ENCODE measurements around the gene DMBT1.

Gene DMBT1

DNA sequence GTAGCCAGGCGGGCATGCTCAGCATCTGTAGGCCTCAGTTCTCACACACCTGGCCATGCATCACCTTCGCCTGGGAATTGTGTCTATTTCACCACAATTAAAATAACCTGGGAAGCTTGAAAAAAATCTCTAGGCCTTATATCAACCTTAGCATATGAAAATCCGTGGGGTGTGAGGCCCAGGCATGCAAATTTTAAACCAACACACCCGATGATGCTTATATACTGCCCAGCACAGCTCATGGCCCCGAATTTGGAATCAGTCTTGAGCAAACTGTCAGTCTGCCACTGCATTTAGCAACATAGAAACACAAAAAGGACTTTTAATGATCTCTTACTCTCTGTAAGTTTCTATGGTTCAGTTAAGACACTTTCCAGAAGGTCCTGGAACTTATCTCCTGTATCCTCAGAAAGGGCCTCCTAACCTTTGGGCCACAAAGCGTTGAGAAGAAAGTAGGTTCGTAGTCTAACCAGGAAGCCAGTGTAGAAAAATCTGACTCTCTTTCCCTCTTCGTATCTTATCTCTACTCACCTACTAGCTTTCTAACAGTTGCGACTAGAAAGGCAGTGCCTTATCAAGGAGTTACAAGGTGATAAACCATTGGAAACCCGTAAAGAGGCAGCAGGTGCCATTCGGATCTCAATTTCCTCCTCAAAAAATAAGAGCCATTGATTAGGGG is 12.0 kb upstream of the DMBT1 start:
- no peak for DNase-seq (ENCODE audit: low read depth)

DNA sequence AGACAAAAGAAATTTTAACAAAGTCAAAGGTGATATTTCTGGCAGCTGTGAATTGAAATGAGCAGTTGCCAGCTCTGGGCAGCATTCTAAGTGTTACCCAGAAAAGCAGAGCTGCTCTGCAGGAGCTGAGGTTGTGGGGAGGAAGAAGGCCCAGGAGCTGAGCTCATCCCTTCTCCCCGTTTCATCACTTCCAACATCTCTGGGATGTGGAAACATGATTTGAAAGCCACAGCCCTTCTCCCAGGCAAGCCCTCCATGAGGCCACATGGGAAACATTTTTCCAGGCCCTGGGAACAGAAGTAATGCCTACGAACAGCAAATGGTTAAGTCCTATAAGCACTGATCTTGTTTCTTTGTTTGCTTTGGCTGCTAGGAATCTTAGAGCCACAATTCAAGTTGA is 10.9 kb upstream of the DMBT1 start:
- DNase-seq (ENCODE audit: low read depth): no peak

DNA sequence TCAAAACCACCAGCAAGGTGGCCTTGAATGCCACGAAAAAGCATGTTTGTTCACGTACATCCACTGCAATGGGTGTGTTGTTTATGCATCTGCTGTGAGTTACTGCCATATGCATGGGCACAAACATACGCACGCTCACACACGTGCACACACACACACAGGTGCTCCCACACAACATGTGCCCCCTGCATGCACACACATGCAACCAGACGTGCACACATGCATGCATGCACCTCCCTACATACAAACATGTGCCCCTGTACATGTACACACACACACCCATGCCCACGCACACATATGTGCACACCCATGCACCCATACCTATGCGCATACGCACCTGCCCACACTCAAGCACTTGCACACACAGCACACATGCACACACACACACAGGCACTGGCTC is 10.1 kb upstream of the DMBT1 start:
- DNase-seq (ENCODE audit: low read depth): no peak

- no peak for DNase-seq (ENCODE audit: low read depth)
Observed at GRCh38 chr10:122550983-122551382, 9.6 kb upstream of the DMBT1 start.

GRCh38 chr10:122551450-122551849 is 9.1 kb upstream of the DMBT1 start:
- DNase-seq (ENCODE audit: low read depth): no peak

DNA sequence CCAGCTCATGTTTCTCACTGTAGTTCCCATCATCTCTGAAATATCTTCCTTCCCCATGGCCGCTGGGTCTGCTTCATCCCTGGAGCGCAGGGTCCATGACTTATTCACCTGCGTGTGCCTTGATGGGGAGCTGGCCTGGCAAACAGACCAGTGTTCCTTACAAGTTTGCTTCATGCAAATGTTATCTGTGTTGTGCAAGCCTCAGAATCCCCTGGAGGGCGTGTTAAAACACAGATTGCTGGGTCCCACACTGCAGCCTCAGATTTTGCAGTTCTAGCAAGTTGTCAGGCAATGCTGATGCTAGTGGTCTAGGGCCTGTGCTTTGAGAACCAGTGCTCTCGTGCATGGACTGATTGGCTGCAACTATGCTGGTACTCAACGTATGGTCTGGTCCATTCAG is 7.2 kb upstream of the DMBT1 start:
- no peak for DNase-seq (ENCODE audit: low read depth)

- DNase-seq (ENCODE audit: low read depth): no peak
Observed at GRCh38 chr10:122554131-122555036, 6.2 kb upstream of the DMBT1 start.

DNA sequence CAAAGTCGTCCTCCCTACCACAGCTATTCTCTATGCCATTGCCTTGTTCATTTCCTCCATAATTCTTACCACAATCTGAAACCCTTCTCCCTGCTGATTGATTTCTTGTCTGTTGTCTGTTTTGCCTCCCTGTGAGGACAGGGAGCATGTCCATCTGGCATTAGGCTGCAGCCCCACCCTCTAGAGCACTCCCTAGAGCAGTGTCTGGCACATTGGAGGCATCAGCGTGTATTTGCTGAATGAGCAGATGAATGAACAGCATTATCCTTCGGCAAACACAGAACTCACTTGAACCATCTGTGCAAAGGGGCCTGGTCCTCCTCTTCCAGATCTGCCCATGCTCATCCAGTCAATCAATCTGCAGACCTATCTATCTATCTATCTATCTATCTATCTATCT is 5.1 kb upstream of the DMBT1 start:
- no peak for DNase-seq (ENCODE audit: low read depth)

- DNase-seq (ENCODE audit: low read depth): no peak
Observed at GRCh38 chr10:122557516-122557915, 3.0 kb upstream of the DMBT1 start.

- no peak for DNase-seq (ENCODE audit: low read depth)
Observed at GRCh38 chr10:122558452-122558851, 2.1 kb upstream of the DMBT1 start.

GRCh38 chr10:122559228-122559627 is 1.3 kb upstream of the DMBT1 start:
- no peak for DNase-seq (ENCODE audit: low read depth)

DNA sequence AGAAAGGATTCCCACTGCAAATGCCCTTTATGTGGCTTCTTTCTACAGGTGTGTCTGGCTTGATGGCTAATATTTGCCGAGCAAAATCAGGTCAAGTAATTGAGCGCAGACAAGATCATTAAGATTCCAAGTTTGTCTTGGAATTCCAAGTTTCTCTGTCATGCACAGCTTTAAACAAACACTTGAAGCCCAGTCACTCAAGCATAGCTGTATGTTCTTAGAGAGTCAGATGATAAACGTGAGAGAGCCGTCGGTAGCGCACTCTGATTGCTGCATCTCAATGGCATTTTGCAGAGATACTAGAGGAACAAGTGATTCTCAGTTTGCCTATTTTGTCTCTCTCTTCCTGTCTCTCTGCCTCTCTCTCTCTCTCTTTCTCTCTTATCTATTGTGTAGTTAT is 658 bp downstream of the DMBT1 start:
- DNase-seq (ENCODE audit: low read depth): no peak

DNA sequence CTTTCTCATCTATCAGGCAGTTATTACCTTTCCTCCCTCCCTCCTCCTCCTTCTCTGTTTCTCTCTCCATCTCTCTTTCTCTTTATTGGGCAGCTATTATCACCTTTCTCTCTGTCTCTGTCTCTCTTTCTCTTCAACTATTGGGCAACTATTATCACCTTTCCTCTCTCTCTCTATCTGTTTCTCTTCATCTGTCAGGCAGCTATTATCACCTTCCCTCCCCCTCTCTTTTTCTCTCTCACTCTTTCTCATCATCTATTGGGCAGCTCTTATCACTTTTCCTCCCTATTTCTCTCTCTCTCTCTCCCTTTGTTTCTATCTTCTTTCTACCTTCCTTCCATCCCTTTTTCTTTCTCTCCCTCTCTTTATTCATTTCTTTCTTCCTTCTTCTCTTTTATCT is 1.2 kb downstream of the DMBT1 start:
- no peak for DNase-seq (ENCODE audit: low read depth)

DNA sequence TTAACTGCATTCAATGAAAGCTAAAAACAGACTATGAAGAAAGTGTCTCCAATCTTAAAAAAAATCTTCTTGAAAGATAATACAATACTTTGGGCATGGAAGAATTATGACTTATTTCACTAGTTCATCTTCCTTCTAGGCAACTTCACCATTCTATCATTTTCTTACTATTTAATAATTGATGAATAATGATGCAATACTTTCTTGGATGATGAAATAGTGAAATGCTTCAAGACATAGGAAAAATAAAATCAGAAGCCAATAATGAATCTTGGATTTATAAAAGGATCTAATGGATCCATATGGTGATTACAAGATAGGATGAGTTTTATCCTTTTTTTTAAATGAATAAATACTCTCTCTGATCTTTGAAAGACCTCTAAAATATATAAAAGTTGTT is 4.4 kb downstream of the DMBT1 start:
- no peak for DNase-seq (ENCODE audit: low read depth)

DNA sequence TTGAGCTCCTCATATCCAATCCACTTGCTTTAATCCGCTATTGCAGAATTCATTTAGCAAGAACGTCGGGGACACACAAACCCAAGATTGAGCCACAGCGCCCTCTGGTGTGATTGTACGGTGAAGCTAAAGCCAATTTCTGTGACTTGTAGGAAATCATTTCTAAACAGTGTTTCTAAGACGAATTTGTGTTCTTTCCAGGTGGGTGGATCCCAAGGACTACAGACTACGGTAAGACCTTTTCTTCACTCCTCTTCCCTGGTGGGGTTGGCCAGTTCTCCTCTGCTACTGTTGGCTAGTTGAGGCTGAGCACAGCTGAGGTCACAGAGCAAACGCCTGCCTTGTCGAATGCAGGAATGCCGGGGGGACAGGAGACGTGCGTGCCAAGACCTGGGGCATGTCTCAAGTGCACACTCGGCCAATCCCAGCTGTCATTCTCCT is 5.2 kb downstream of the DMBT1 start:
- DNase-seq (ENCODE audit: low read depth): peak; percentile 42

- no peak for DNase-seq (ENCODE audit: low read depth)
Observed at GRCh38 chr10:122566632-122567031, 6.1 kb downstream of the DMBT1 start.

- no peak for DNase-seq (ENCODE audit: low read depth)
Observed at GRCh38 chr10:122567056-122567660, 6.6 kb downstream of the DMBT1 start.

DNA sequence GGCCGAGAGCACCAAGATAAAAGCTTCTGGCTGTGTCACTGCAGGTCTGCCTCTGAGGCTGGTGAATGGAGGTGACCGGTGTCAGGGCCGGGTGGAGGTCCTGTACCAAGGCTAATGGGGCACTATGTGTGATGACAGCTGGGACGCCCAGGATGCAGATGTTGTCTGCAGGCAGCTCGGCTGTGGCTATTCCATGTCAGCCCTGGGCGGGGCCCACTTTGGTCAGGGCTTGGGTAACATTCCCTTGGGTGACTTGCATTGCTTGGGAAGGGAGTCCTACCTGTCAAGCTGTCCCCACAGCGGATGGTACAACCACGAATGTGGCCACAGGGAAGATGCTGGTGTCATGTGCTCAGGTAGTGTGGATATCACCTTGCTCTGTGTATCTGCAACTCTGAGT is 8.0 kb downstream of the DMBT1 start:
- no peak for DNase-seq (ENCODE audit: low read depth)

DNA sequence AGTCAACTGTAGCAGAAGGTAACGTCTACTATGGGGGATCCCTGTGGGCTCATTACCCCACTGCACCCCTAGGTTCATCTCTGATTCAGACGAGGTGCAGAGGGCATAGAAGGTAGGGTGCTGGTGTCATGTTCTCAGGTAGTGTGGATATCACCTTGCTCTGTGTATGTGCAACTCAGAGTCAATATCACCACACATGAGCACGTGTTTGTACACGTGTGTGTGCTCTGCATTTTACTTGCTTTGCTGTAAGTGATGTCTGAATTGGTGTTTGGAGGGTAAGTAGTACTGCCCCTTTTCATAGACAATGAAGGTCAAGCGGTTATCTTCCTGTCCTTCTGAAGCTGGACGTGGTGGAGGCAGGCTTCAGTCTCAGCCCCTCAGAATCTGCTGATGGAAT is 10.4 kb downstream of the DMBT1 start:
- no peak for DNase-seq (ENCODE audit: low read depth)

DNA sequence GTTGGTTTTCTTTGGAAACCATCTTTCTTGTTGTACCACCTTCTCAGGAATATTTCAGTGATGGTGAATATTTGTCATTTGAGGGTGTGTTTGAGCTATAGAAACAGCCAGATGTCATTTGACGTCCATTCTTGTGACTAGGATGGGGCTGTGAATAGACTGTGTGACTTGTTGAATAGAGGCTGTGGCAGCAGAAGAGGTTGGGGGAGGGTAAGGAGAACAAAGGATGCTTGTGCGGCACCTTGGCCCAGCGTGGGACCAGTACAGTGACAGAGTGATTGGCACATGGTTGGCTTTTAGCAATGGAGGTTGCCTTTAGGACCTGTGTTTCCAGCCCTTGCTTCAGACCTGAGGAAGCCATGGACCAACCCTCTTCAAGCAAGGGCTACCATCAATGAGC is 11.3 kb downstream of the DMBT1 start:
- no peak for DNase-seq (ENCODE audit: low read depth)

GRCh38 chr10:122575776-122576175 is 15.2 kb downstream of the DMBT1 start:
- no peak for DNase-seq (ENCODE audit: low read depth)

- no peak for DNase-seq (ENCODE audit: low read depth)
Observed at GRCh38 chr10:122576291-122576690, 15.7 kb downstream of the DMBT1 start.

GRCh38 chr10:122577311-122577885 is 16.8 kb downstream of the DMBT1 start:
- no peak for DNase-seq (ENCODE audit: low read depth)

Measured in stimulated activated CD8-positive, alpha-beta memory T cell treated with anti-CD3 and anti-CD28 coated beads, Interleukin-15, amount 100 ng/mL, for 24 hours (primary cell).